GM21723 (cell line): Measurements from ENCODE around the gene PCGF5.
"Not testable (repeated sequence)": the region's sequence is repeated elsewhere in the genome, so short reads cannot be mapped to it uniquely, and the experiment has no call there.

ENCODE experiments used
- ATAC-seq: cut with Tn5 transposase; IDR thresholded peaks from one replicate; pipeline ENCODE4 v1.9.1; 2021; ENCODE audit warnings: mild to moderate bottlenecking, moderate library complexity; ENCODE audit not compliant: unreplicated experiment

The PCGF5 gene

GRCh38 chr10:91208642-91209041 lies 11.8 kb upstream of the PCGF5 start:
- no peak for ATAC-seq

DNA sequence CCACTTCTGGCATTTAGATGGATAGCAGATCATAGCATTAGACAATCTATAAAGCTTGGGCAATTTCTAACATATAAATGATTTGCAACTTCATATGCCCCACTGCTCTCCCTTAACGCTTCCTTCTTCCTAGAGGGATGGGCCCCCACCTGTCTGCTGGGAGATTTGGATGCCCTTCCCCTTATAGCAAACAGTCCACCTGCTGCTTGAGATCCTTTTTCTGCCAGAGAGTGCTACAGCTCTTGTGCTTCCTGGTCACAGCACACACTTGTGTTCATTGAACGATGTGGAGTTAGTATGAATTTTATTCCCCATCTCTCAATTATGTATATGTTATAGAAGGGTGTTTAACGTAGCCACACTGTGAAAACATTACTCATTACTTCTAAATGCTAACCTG lies 10.4 kb upstream of the PCGF5 start:
- no peak for ATAC-seq

DNA sequence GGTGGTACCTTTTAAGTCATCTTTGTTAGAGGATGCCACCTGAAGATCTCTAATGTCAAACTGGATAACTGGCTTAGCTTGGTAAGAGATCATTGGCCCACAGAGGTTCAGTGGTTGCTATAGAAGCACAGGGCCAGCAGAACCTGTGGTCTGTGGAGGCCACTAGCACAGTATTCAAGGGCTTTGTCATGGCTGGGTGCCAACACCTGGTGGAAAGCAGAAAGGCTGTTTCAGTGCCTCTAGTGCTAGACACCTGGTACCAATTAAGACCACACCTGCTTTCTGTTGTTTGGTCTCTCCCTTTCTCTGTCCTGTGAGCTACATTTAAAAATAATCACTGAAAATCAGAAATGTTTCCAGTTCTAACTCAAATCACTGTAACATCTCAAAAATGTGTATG lies 10.0 kb upstream of the PCGF5 start:
- ATAC-seq: peak; percentile 89

GRCh38 chr10:91211675-91212074 lies 8.8 kb upstream of the PCGF5 start:
- no peak for ATAC-seq

DNA sequence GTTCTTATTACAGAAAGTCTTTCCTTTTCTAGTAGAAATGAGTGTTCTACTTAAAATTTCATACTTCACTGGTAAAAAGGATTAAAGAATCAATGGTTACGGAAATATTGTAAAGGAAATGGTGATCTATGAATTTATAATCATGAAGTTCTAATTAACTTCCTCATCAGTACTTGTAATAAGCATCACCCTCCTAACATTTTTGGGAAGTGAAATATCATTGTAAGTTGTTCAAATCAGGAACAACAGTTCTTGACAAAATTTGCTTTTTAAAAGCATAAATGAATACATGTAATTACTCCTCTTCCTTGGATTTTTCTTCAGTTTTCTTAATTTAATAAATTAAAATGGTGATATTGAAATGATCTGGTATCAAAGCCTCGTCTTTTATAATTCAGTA lies 5.6 kb upstream of the PCGF5 start:
- no peak for ATAC-seq

GRCh38 chr10:91215384-91215783 lies 5.1 kb upstream of the PCGF5 start:
- ATAC-seq: no peak

DNA sequence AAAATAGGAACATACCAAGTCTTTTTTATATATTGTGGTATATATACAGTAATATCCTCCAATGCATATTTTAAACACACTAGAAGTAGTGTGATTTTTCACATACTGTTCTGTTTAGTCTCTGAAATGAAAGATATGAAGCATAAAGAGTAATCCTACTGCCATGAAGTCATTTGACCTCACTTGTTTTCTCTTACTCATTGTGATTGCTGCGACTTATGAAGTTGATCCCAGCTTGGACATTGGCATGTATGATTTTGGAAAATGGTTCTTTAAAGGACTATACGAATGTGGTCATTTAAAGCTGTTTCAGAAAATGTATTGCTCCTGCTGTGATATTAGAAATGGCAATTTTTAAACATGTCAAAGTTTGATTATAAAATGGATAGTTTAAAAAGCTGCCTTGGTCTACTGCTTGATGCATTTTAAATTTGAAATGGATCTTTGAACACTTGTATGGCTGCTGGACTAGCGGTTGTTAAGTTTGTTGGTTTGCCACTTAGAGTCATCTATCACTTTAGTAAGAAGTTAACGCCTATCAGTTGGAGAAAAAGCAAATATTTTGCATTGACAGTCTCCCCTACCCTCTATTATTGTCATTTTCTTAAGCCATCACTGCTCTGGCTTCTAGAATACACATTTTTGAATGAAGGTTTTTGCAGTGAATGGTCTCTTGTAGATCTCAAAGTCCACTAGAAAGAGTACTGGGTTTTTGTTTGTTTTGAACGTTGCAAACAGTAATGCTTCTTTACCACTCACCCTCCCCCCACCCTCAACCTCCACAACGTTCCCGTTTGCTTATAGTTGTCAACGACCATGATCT lies 881 bp upstream of the PCGF5 start:
- no peak for ATAC-seq

DNA sequence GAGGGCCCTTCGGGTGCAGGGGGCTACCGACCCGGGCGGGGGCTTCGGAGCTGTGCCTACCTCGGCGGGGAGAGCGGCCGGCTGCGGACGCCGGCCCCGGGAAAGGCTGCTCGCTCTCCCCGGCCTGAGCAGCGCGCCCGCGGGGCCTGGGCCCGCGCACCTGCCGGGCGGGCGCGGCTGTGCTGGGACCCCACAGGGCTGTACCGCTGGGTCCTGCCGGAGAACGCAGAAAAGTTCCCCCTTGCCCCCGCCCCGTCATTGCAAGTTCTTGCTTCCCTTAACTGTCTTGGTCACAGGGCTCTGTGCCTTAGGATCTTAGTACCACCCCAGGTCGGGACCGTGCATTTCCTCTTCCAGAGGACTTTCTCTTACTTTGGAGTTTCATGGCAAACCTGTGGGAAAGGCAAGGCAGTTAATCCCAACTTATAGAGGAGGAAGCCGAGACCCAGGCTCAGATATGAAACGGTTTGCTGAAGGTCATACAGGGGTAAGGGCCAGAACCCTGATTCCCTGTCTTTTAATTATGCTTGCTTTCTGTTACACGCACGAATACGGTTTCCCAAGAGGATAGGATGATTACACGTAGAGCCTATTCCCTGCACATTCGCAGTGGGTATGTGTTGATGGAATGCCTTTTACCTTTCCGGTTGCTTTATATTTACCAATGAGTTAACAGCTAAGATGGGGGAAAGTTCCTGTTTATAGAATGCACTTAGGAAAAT lies 652 bp downstream of the PCGF5 start:
- peak; percentile 32 for ATAC-seq

DNA sequence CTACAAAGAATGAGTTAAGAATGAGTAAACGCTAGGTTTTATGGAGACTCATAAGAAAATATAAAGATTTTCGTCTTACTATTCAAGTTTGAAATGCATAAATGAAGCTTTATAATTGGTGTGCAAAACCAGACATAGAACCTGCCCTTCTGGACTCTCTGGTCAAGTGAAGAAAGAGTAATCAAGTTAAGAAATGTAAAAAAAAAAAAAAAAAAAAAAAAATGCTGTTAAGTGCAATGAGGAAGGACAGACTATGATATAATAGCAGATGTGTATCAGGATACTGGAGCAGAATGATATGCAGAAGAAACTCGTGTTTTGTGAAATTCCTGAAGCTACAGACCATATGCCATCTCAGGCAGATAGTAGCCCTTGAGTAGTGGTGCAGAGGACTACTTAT lies 5.6 kb downstream of the PCGF5 start:
- no peak for ATAC-seq

- ATAC-seq: no peak
Measured at GRCh38 chr10:91227576-91227975, 7.1 kb downstream of the PCGF5 start.

GRCh38 chr10:91229683-91230082 lies 9.2 kb downstream of the PCGF5 start:
- no peak for ATAC-seq

DNA sequence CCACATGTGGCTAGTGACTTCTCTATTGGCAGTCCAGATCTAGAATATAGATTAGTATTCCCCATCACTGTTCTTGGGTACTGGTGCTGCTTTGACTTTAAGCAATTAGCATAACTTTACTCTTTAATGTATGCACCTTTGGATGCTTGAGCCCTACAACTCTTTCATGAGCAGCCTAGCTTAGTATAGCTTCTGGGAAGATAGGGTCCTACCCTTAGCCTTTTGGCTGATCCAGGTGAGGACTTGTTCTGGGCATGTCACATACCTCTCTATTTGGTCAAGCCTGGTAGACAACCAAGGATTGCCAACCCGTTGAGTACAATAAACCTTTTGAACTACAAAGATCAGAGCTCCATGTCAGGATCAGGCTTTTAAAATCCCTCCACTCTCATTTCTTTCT lies 17.7 kb downstream of the PCGF5 start:
- ATAC-seq: no peak

GRCh38 chr10:91239789-91240188 lies 19.3 kb downstream of the PCGF5 start:
- no peak for ATAC-seq

DNA sequence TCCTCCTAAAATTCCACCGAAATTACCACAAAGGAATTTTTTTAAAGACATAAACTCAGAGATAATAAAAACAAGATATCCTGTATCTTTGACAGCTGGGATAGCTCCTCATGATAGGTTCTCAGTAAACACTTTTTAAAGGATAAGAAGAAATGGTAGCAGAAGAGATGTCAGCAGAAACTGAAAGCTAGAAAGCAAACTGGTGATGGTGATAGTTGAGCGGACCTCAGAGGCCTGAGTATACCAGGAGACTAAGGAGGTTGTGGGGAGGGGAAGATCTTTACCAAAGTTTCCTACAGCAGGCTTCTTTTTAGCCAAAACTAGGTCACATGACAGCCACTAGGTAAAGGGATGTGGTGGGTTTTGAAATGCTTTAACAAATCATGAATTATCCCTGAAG lies 22.5 kb downstream of the PCGF5 start:
- ATAC-seq: no peak

DNA sequence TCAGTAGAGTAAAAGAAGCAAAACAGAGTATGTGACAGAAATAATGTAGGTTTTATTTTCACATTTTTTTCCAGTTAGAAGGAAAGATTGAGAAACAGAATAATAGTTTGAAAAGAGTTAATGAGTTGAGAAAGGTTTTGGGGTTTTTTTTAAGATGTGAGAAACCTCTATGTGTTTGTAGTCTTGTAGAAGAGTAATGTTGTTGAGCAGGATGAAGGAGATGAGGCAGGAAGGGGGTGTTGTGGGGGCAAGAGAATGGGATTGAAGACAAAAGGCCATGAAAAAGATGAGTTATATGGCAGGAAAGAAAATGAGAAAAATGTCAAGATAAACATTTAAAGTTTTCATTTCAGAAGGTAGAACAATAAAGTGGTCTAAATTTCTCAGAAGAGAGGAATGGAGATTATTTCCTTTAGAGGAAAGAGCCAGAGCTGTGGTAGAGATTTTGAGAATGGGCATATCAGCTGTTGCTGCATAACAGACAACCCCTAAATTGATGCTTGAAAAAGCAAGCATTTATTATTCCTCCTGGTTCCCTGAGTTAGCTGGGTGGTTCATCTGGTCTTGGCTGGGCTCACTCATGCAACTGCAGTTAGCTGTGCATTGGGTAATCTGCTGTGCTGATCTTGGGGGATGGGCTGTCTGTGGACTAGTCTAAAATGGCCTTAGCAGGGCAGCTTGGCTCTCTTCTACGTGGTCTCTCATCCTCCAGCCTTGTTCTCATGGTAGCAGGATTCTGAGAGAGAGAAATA lies 27.1 kb downstream of the PCGF5 start:
- ATAC-seq: no peak

DNA sequence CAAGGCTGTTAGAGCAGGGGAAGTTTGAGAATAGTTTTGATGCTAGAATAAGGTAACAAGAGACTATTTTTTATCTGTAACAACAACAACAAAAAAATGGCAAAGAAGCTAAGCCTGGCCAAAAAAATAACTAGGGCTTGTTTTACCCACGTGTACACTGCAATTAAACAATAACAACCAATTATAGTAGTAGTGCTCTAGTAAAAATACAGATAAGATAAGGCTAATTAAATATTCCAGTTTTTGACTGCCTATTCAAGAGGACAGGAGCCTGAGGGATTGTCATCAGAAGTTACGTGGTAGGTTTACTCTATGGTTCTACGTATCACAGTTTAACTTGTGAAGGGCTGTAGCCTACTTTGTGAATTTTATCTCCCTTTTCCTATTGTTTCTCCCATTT lies 29.2 kb downstream of the PCGF5 start:
- ATAC-seq: no peak

GRCh38 chr10:91250341-91250740 lies 29.9 kb downstream of the PCGF5 start:
- no peak for ATAC-seq

GRCh38 chr10:91251430-91252056 lies 31.1 kb downstream of the PCGF5 start:
- no peak for ATAC-seq

GRCh38 chr10:91253300-91253699 lies 32.8 kb downstream of the PCGF5 start:
- ATAC-seq: no peak

GRCh38 chr10:91257310-91257709 lies 36.8 kb downstream of the PCGF5 start:
- ATAC-seq: no peak

DNA sequence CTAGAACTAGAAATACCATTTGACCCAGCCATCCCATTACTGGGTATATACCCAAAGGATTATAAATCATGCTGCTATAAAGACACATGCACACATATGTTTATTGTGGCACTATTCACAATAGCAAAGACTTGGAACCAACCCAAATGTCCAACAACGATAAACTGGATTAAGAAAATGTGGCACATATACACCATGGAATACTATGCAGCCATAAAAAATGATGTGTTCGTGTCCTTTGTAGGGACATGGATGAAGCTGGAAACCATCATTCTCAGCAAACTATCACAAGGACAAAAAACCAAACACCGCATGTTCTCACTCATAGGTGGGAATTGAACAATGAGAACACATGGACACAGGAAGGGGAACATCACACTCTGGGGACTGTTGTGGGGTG lies 40.0 kb downstream of the PCGF5 start:
- ATAC-seq: not testable (repeated sequence)
